ENCODE measurements around the gene CYP51A1.

The CYP51A1 gene

GRCh38 chr7:92071032-92071431 is 63.2 kb downstream of the CYP51A1 start:
- no peak overlapping the region for H2AFZ ChIP-seq (ENCODE audit: low read depth, low read length)
- H3K9me3 ChIP-seq (ENCODE audit: insufficient read depth, low read length), result no peaks in the 10 kb centered on the region
- TF ChIP-seq CTCF (IDR thresholded peaks at IDR 0.05; ENCODE audit: low read depth, low read length), result no peak
- no peak for TF ChIP-seq EZH2phosphoT487 (IDR thresholded peaks at IDR 0.05; ENCODE audit: low read depth)
- no peaks in the 10 kb centered on the region for H3K27me3 ChIP-seq (ENCODE audit: low read depth, low read length)
- no peak overlapping the region for H3K9ac ChIP-seq (ENCODE audit: low read length)
- no peaks in the 10 kb centered on the region for H4K20me1 ChIP-seq (ENCODE audit: insufficient read depth, low read length)
- no peaks in the 10 kb centered on the region for H3K79me2 ChIP-seq (ENCODE audit: low read length)
- H3K4me2 ChIP-seq (ENCODE audit: low read length), result no peak overlapping the region
- H3K27ac ChIP-seq (ENCODE audit: low read length), result no peak overlapping the region
- H3K4me3 ChIP-seq (ENCODE audit: low read length), result no peak overlapping the region
- H3K4me1 ChIP-seq (ENCODE audit: low read length), result peaks cover 6% of the 10 kb centered on the region; the same call in 1 of the 2 replicates
- no peaks in the 10 kb centered on the region for H3K36me3 ChIP-seq (replicated peaks; ENCODE audit: low read depth, low read length)

- H4K20me1 ChIP-seq (ENCODE audit: insufficient read depth, low read length), result no peaks in the 10 kb centered on the region
- H2AFZ ChIP-seq (ENCODE audit: low read depth, low read length), result no peak overlapping the region
- no peaks in the 10 kb centered on the region for H3K9me3 ChIP-seq (ENCODE audit: insufficient read depth, low read length)
- H3K27ac ChIP-seq (ENCODE audit: low read length), result no peak overlapping the region
- TF ChIP-seq CTCF (IDR thresholded peaks at IDR 0.05; ENCODE audit: low read depth, low read length), result no peak
- no peak for TF ChIP-seq EZH2phosphoT487 (IDR thresholded peaks at IDR 0.05; ENCODE audit: low read depth)
- no peak overlapping the region for H3K4me3 ChIP-seq (ENCODE audit: low read length)
- no peaks in the 10 kb centered on the region for H3K27me3 ChIP-seq (ENCODE audit: low read depth, low read length)
- H3K36me3 ChIP-seq (replicated peaks; ENCODE audit: low read depth, low read length), result no peaks in the 10 kb centered on the region
- no peak overlapping the region for H3K4me2 ChIP-seq (ENCODE audit: low read length)
- H3K4me1 ChIP-seq (ENCODE audit: low read length), result no peaks in the 10 kb centered on the region
- H3K9ac ChIP-seq (ENCODE audit: low read length), result no peak overlapping the region
- no peaks in the 10 kb centered on the region for H3K79me2 ChIP-seq (ENCODE audit: low read length)
These were observed 69.7 kb downstream of the CYP51A1 start for GRCh38 chr7:92064438-92065029.

Measured in OCI-LY3 (cell line).